ENCODE measurements around the gene PRR14L. TPM values are rescaled to one million over a fixed set of nuclear protein-coding genes. Genes with fewer than 3 reads are reported as not detected.
A peak's percentile ranks its signal among the peaks of the same experiment; 100 is the strongest.
"Not testable (repeated sequence)": the region's sequence is repeated elsewhere in the genome, so short reads cannot be mapped to it uniquely, and the experiment has no call there.

The PRR14L gene
- total and polyA plus RNA-seq, 2 donors (not counting 3 experiments of a cell fraction or from before 2014, with no cell fraction given): 13.1 to 53.8 TPM

DNA sequence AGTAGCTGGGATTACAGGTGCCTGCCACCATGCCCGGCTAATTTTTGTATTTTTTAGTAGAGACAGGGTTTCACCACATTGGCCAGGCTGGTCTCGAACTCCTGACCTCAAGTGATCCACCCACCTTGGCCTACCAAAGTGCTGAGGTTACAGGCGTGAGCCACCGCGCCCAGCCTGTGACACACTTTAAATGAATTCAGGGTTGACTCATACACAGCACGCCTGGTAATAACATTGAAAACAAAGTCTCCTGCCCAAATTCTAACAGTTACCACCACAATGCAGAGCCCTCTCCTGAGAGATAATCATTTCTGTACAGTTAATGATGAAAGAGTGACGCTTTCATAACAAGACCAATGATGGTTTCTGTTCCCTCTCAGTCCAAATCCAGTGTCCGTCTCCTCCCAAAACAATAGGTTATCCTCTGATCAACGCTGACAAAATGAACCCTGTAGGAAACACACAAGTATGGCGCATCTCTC lies 89.0 kb downstream of the PRR14L start:
- FAIRE-seq (peak; percentile 15), DNase-seq (ENCODE audit: low read depth, low spot score) (peak; percentile 53)
- BruUV-seq (replicated peaks); dilution Hi-C loops (cut with MboI; ENCODE audit: extremely low pct_ligation_motif_present, low sequenced_read_pairs); intact Hi-C loops (cut with micrococcal nuclease); H3K27me3 ChIP-seq (ENCODE audit: control insufficient read depth in 2 of 2, insufficient read depth in 2 of 2, low read length in 2 of 2); H3K9me1 ChIP-seq (replicated peaks; ENCODE audit: control insufficient read depth, extremely low read depth, insufficient read depth, low read length); H2AFZ ChIP-seq (ENCODE audit: low read depth, low read length); H3K36me3 ChIP-seq (ENCODE audit: control insufficient read depth in 2 of 2, extremely low read depth in 1 of 2, insufficient read depth in 2 of 2, low read length in 2 of 2); H3K9me3 ChIP-seq (replicated peaks; ENCODE audit: control insufficient read depth, insufficient read depth, low read length); POLR2A ChIA-PET; H4K20me1 ChIP-seq (replicated peaks; ENCODE audit: control insufficient read depth, extremely low read depth, insufficient read depth, low read length): not testable (repeated sequence)
- Histone ChIP-seq H3K4me2 (ENCODE audit: insufficient read depth, low read length) (peak overlapping the region; percentile 69), H3K9ac (replicated peaks; ENCODE audit: extremely low read depth, insufficient read depth, low read length) (peak overlapping the region; percentile 77), H3K4me3 (replicated peaks in 1 of 3; ENCODE audit: insufficient read depth in 1 of 3, low read depth in 1 of 3, low read length in 3 of 3) (peak overlapping the region in 2 of 3 experiments; percentile 90 to 92), H3K79me2 (ENCODE audit: control insufficient read depth, insufficient read depth, low read length) (peaks cover 48% of the 10 kb centered on the region), H3K27ac (ENCODE audit: insufficient read depth, low read depth, low read length) (peak overlapping the region; percentile 63), H3K4me1 (ENCODE audit: control insufficient read depth, extremely low read depth, insufficient read depth, low read length) (peaks cover 11% of the 10 kb centered on the region)
- CTCF ChIA-PET: interaction anchor here (0.5 to 2.7 kb wide), 3 partner anchors 104 to 310 kb away, joined by 3 to 18 read pairs (median 17); no protein-coding TSS in a partner anchor
- peak; percentile 58 for TF ChIP-seq FOS (IDR thresholded peaks at IDR 0.05; ENCODE audit: borderline replicate concordance, insufficient read depth, low read length)

DNA sequence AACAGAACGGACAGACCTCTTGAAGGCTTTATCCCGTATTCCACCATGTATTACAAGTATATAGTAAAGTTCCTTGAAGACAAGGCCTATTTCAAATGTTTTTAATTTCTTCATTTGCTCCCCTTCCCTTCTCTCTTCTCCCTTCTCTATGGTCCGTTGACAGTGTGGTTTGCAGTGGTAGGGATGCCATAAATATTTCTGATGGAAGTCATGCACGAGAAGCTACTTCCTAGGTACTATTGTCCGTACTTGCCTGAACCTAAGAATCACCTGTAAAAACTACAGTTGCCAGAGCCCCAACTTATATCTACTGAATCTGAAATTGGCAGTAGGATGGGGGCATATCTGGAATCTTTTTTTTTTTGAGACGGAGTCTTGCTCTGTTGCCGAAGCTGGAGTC lies 90.7 kb downstream of the PRR14L start:
- Histone ChIP-seq H3K36me3 (ENCODE audit: control insufficient read depth in 2 of 2, extremely low read depth in 1 of 2, insufficient read depth in 2 of 2, low read length in 2 of 2) (no peaks in the 10 kb centered on the region), H3K79me2 (ENCODE audit: control insufficient read depth, insufficient read depth, low read length) (peaks cover 62% of the 10 kb centered on the region), H3K4me1 (ENCODE audit: control insufficient read depth, extremely low read depth, insufficient read depth, low read length) (peaks cover 11% of the 10 kb centered on the region), H3K4me3 (replicated peaks in 1 of 3; ENCODE audit: insufficient read depth in 1 of 3, low read depth in 1 of 3, low read length in 3 of 3) (no peak overlapping the region), H3K27me3 (ENCODE audit: control insufficient read depth in 2 of 2, insufficient read depth in 2 of 2, low read length in 2 of 2) (no peaks in the 10 kb centered on the region), H3K4me2 (ENCODE audit: insufficient read depth, low read length) (no peak overlapping the region), H3K9me3 (replicated peaks; ENCODE audit: control insufficient read depth, insufficient read depth, low read length) (no peaks in the 10 kb centered on the region), H3K9me1 (replicated peaks; ENCODE audit: control insufficient read depth, extremely low read depth, insufficient read depth, low read length) (no peaks in the 10 kb centered on the region), H3K9ac (replicated peaks; ENCODE audit: extremely low read depth, insufficient read depth, low read length) (no peak overlapping the region), H4K20me1 (replicated peaks; ENCODE audit: control insufficient read depth, extremely low read depth, insufficient read depth, low read length) (no peaks in the 10 kb centered on the region), H2AFZ (ENCODE audit: low read depth, low read length) (no peak overlapping the region), H3K27ac (ENCODE audit: insufficient read depth, low read depth, low read length) (no peak overlapping the region)
- POLR2A ChIA-PET: no interaction called here
- dilution Hi-C loops (cut with MboI; ENCODE audit: extremely low pct_ligation_motif_present, low sequenced_read_pairs) (no loop called here), intact Hi-C loops (cut with micrococcal nuclease) (no loop called here)
- CTCF ChIA-PET: no interaction called here
- TF ChIP-seq MYC (IDR thresholded peaks at IDR 0.05; ENCODE audit: low read depth, low read length): no peak
- BruUV-seq (replicated peaks): no TSS peak
- DNase-seq (ENCODE audit: low read depth, low spot score) (no peak), FAIRE-seq (no peak)

Data from endothelial cell of umbilical vein (primary cell).